Duodenal mucosa (tissue), 2 donors: ENCODE results near the gene SDR9C7.
"Not testable (repeated sequence)": the region's sequence is repeated elsewhere in the genome, so short reads cannot be mapped to it uniquely, and the experiment has no call there.

Source experiments
- H3K27ac ChIP-seq: one replicate; pipeline ENCODE4 v1.7.0; 2013; ENCODE audit warnings: low read depth, low read length
- H3K27me3 ChIP-seq, 2 donors: one replicate each; pipeline ENCODE4 v1.7.0; 2013; ENCODE audit warnings: low read length in 2 of 2, control low read depth in 1 of 2; ENCODE audit not compliant: insufficient read depth in 2 of 2, control insufficient read depth in 1 of 2
- H3K36me3 ChIP-seq, 2 donors: one replicate each; pipeline ENCODE4 v1.7.0; 2013; ENCODE audit warnings: low read length in 2 of 2, control low read depth in 1 of 2; ENCODE audit not compliant: insufficient read depth in 2 of 2, control insufficient read depth in 1 of 2
- H3K4me1 ChIP-seq, 2 donors: one replicate each; pipeline ENCODE4 v1.7.0; 2013; ENCODE audit warnings: low read length in 2 of 2, control low read depth in 1 of 2; ENCODE audit not compliant: insufficient read depth in 2 of 2, control insufficient read depth in 1 of 2
- H3K4me3 ChIP-seq, 2 donors: one replicate each; pipeline ENCODE4 v1.7.0; 2013; ENCODE audit warnings: low read length in 2 of 2, low read depth in 1 of 2
- H3K9ac ChIP-seq, 2 donors: one replicate each; pipeline ENCODE4 v1.7.0; 2013; ENCODE audit warnings: low read length in 2 of 2, low read depth in 1 of 2
- H3K9me3 ChIP-seq, 2 donors: one replicate each; pipeline ENCODE4 v1.7.0; 2013; ENCODE audit warnings: low read length in 2 of 2, control low read depth in 1 of 2; ENCODE audit not compliant: control insufficient read depth in 1 of 2

The SDR9C7 gene

GRCh38 chr12:56953314-56953713 lies 19.1 kb upstream of the SDR9C7 start:
- no peak overlapping the region for H3K27ac ChIP-seq
- H3K9ac ChIP-seq, result no peak overlapping the region
- H3K4me3 ChIP-seq, result no peak overlapping the region

GRCh38 chr12:56951582-56952339 lies 17.6 kb upstream of the SDR9C7 start:
- no peaks in the 10 kb centered on the region for H3K27me3 ChIP-seq
- no peaks in the 10 kb centered on the region for H3K36me3 ChIP-seq
- H3K9me3 ChIP-seq, result no peaks in the 10 kb centered on the region
- no peak overlapping the region for H3K9ac ChIP-seq
- no peaks in the 10 kb centered on the region for H3K4me1 ChIP-seq
- no peak overlapping the region for H3K27ac ChIP-seq
- H3K4me3 ChIP-seq, result no peak overlapping the region

More at GRCh38 chr12:56953314-56953713, 19.1 kb upstream of the SDR9C7 start:
- H3K36me3 ChIP-seq, result no peaks in the 10 kb centered on the region
- H3K4me1 ChIP-seq, result peaks cover 4 to 5% of the 10 kb centered on the region in 2 donors
- no peaks in the 10 kb centered on the region for H3K27me3 ChIP-seq
- peaks cover 3 to 4% of the 10 kb centered on the region in 2 donors for H3K9me3 ChIP-seq

GRCh38 chr12:56948881-56949280 lies 14.7 kb upstream of the SDR9C7 start:
- H3K36me3 ChIP-seq, result no peaks in the 10 kb centered on the region
- H3K27ac ChIP-seq, result no peak overlapping the region
- no peaks in the 10 kb centered on the region for H3K27me3 ChIP-seq
- no peak overlapping the region for H3K9ac ChIP-seq
- no peaks in the 10 kb centered on the region for H3K9me3 ChIP-seq
- no peaks in the 10 kb centered on the region for H3K4me1 ChIP-seq
- H3K4me3 ChIP-seq, result no peak overlapping the region

- H3K36me3 ChIP-seq, result no peaks in the 10 kb centered on the region
- no peaks in the 10 kb centered on the region for H3K4me1 ChIP-seq
- no peak overlapping the region for H3K27ac ChIP-seq
- no peaks in the 10 kb centered on the region for H3K27me3 ChIP-seq
- no peak overlapping the region for H3K4me3 ChIP-seq
- no peak overlapping the region for H3K9ac ChIP-seq
- H3K9me3 ChIP-seq, result no peaks in the 10 kb centered on the region
Measured at GRCh38 chr12:56948457-56948777, 14.2 kb upstream of the SDR9C7 start.

- Histone ChIP-seq H3K9ac (no peak overlapping the region), H3K27me3 (no peaks in the 10 kb centered on the region), H3K36me3 (no peaks in the 10 kb centered on the region), H3K4me1 (no peaks in the 10 kb centered on the region), H3K9me3 (no peaks in the 10 kb centered on the region), H3K4me3 (no peak overlapping the region), H3K27ac (no peak overlapping the region)
Measured at GRCh38 chr12:56947633-56948456, 13.6 kb upstream of the SDR9C7 start.

GRCh38 chr12:56943878-56944277 lies 9.7 kb upstream of the SDR9C7 start:
- Histone ChIP-seq H3K9ac (no peak overlapping the region), H3K36me3 (no peaks in the 10 kb centered on the region), H3K4me3 (no peak overlapping the region)

GRCh38 chr12:56943374-56943773 lies 9.2 kb upstream of the SDR9C7 start:
- not testable (repeated sequence) for H3K27ac ChIP-seq, H3K27me3 ChIP-seq, H3K4me1 ChIP-seq, H3K9ac ChIP-seq, H3K36me3 ChIP-seq, H3K4me3 ChIP-seq, H3K9me3 ChIP-seq

More at GRCh38 chr12:56943878-56944277, 9.7 kb upstream of the SDR9C7 start:
- H3K9me3 ChIP-seq, result no peaks in the 10 kb centered on the region
- H3K27me3 ChIP-seq, result no peaks in the 10 kb centered on the region
- peaks cover 0 to 3% of the 10 kb centered on the region in 2 donors for H3K4me1 ChIP-seq
- H3K27ac ChIP-seq, result no peak overlapping the region

GRCh38 chr12:56941299-56942017 lies 7.2 kb upstream of the SDR9C7 start:
- H3K27me3 ChIP-seq, result no peaks in the 10 kb centered on the region
- no peaks in the 10 kb centered on the region for H3K9me3 ChIP-seq
- no peak overlapping the region for H3K4me3 ChIP-seq
- peaks cover 0 to 3% of the 10 kb centered on the region in 2 donors for H3K4me1 ChIP-seq
- no peaks in the 10 kb centered on the region for H3K36me3 ChIP-seq
- H3K9ac ChIP-seq, result no peak overlapping the region
- no peak overlapping the region for H3K27ac ChIP-seq

- not testable (repeated sequence) for H3K9me3 ChIP-seq, H3K4me3 ChIP-seq, H3K4me1 ChIP-seq, H3K36me3 ChIP-seq, H3K27me3 ChIP-seq, H3K27ac ChIP-seq, H3K9ac ChIP-seq
Measured at GRCh38 chr12:56940942-56941298, 6.7 kb upstream of the SDR9C7 start.

GRCh38 chr12:56935752-56936151 lies 1.5 kb upstream of the SDR9C7 start:
- H3K9me3 ChIP-seq, result no peaks in the 10 kb centered on the region
- H3K27ac ChIP-seq, result no peak overlapping the region
- no peak overlapping the region for H3K9ac ChIP-seq
- no peaks in the 10 kb centered on the region for H3K4me1 ChIP-seq
- no peak overlapping the region for H3K4me3 ChIP-seq
- no peaks in the 10 kb centered on the region for H3K27me3 ChIP-seq
- H3K36me3 ChIP-seq, result no peaks in the 10 kb centered on the region
